IPS DF 4.7 (cell line): Measurements from ENCODE around the gene RHD.
"Not testable (repeated sequence)": the region's sequence is repeated elsewhere in the genome, so short reads cannot be mapped to it uniquely, and the experiment has no call there.

Experiments used
- DNase-seq: peaks from one replicate; pipeline ENCODE4 v3.0.0-alpha.2; 2013; ENCODE audit warnings: low spot score; ENCODE audit errors: extremely low read depth

RHD gene

DNA sequence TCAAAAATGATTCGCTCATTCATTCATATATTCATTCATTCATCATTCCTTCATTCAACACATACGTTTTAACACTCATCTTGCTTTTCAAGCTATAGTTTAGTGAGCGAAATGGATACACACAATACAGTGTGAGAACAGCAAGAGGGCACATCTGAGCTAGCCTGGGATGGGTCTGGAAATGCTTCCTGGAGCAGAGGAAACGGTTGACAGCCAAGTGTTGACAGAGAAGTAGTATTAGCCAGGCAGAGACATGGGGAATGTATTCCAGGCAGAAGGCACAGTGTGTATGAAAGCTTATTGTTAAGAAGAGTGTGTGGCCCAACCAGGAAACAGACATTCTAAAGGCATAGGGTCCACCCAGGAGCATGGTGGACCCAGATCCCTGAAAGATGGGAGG lies 32.6 kb downstream of the RHD start:
- not testable (repeated sequence) for DNase-seq

DNA sequence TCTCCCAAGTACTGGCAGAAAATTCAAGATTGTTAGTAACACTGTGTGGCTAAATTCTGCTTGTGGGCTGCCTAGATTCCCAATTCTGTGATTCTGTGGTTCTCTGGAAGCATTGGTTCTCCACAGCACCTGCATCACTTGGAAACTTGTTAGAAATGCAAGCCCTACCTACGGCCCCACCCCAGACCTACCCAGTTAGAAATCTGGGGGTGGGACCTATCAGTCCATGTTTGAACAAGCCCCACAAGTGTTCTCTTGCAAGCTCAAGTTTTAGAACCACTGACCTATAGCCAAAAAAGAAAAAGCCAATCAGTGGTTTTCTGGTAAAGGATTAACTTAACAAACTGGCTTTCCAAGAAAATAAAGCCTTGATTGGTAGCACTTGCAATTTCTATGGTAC lies 35.9 kb downstream of the RHD start:
- not testable (repeated sequence) for DNase-seq

DNA sequence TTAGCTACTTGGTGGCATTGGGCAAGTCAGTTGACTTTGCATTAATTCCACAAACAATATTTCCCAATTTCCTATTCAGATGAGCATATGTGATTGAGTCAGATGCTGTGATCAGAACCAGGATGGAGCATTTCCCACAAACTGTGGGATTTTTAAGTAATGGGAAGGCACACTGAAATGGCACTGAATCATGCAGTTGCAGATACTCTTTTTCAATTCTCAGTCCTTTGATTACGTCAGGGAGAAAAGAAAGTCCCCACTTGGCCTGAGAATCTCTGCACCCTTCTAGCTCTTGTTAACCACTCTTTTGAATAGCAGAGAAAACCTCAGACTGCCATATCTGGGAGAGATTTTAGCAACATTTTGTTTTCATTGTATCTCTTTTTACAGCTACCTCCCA lies 36.8 kb downstream of the RHD start:
- not testable (repeated sequence) for DNase-seq

DNA sequence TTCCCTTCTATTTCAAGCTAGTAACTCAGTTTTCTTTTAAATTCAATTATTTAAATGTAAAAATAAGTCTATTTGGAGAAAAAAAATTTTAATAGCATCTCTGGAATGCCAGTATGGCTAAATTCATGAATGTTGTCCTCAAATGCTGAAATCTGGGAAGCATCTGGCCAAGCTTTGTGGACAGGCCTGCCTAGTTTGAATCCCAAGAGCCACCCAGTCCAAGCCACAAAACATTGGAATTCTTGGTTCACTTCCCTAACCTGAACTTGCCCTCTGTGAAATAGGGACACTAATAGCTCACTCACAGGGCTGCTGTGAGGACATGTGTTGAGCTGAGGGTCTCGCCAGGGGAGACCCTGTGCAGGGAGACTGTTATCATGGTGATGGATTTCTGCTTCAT lies 37.2 kb downstream of the RHD start:
- DNase-seq, result not testable (repeated sequence)

DNA sequence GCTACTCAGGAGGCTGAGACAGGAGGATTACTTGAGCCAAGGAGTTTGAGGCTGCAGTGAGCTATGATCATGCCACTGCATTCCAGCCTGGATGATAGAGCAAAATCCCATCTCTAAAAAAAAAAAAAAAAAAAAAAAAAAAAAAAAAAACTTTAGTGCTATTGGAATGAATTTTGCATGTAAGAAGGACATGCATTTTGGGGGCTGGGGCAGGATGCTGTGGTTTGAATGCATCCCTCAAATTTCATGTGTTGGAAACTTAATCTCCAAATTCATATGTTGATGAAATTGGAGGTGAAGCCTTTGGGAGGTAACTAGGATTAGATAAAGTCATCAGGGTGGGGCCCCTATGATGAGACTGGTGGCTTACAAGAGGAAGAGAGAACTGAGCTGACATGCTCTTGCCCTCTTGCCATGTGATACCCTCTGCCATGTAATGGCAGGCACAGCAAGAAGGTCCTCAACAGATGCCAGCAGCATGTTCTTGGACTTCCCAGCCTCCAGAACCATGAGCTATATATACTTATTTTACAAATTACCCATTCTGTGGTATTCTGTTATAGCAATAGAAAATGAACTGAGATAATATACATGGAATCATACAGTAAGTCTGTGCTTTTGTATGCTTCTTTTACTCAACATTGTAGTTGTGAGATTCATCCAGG lies 40.6 kb downstream of the RHD start:
- DNase-seq, result not testable (repeated sequence)

DNA sequence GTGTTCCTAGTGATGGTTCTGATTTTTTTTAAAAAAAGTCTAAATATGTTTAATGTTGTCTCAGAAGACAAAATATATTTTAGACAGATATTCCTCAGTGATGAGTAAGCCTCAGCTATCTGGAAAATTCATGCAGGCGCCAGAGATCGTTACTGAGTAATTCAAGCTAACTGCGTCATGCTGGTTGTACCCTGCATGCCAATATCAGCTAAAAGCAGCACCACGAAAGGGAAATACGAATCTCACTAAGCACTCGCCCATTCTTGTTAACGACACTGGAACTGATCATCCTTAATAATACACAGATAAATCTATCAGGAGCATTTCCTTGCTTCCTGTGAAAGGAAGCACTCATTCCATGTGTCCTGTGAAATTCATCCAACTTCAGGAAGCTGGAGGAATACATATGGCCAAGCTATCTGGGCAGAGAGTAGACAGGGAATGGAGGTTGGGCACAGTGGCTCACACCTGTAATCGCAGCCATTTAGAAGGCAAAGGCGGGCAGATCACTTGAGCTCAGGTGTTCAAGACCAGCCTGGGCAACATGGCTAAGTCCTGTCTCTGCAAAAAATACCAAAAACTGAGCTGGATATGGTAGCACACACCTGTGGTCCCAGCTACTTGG lies 48.1 kb downstream of the RHD start:
- DNase-seq, result not testable (repeated sequence)

DNA sequence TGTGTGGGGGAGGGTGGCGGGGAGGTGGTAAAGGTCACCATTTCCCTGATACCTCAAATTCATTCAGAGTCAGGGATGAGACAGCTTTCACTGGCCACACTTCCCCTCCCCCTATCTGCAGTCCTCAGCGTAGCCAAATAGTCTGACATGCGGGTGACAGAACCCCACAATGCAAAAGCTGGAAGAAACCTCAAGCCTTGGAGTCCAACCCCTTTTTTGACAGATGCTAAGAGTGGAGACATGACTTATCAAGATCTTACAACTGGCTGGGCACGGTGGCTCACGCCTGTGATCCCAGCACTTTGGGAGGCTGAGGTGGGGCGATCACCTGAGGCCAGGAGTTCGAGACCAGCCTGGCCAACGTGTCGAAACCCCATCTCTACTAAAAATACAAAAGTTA lies 49.8 kb downstream of the RHD start:
- DNase-seq, result not testable (repeated sequence)

DNA sequence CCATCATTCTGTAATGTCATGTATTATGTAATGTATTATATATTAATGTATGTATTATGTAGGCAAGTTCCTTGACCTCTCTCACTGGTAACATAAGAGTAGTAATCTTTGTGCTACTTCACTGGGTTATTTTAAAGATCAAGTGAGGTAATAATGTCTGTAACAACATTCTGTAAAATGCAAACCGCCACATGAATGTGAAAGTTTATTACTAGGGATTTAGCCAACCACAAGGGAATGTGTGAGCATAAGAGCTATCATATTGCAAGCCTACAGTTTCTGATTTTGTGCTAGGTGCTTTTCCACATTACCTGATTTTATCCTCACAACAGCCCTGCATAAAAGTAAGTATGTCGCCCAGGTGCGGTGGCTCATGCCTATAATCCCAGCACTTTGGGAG lies 52.1 kb downstream of the RHD start:
- DNase-seq, result not testable (repeated sequence)

DNA sequence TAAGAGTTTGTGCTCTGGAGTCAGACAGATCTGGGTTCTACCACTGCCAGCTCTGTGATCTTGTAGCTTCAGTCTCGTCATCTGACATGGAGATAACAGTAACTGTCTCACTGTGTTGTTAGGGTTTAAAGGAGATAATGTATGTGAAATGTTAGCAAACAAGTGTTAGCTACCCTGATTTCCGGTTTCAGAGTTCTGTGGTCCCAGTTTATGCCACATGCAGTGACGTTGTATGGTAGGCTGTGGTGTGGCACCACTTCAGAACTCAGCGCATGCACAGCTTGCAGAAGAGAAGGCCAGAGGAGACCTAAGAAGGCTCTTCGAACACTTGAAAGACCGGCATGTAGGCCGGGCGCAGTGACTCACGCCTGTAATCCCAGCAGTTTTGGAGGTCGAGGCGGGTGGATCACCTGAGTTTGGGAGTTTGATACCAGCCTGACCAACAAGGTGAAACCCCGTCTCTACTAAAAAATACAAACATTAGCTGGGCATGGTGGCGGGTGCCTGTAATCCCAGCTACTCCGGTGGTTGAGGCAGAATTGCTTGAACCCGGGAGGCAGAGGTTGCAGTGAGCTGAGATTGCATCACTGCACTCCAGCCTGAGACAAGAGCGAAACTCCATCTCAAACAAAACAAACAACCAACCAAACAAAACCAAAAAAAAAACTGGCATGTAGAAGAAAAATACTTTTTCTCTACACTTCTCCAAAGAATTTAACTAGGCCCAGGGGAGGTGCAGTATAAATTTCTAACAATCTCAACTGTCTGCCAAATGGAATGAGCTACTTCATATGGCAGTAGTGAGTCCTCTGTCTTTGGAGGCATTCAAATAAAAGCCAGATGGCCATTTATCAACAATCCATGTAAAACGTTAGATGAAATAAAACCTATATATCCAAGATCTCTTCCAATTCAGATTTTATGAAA lies 55.8 kb downstream of the RHD start:
- DNase-seq, result not testable (repeated sequence)

DNA sequence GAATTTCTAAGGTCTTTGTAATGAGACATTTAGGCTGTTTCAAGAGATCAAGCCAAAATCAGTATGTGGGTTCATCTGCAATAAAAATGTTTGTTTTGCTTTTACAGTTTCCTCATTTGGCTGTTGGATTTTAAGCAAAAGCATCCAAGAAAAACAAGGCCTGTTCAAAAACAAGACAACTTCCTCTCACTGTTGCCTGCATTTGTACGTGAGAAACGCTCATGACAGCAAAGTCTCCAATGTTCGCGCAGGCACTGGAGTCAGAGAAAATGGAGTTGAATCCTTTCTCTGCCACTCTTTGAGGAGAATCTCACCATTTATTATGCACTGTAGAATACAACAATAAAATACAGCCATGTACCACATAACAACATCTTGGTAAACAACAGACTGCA lies 56.5 kb downstream of the RHD start:
- DNase-seq, result not testable (repeated sequence)

DNA sequence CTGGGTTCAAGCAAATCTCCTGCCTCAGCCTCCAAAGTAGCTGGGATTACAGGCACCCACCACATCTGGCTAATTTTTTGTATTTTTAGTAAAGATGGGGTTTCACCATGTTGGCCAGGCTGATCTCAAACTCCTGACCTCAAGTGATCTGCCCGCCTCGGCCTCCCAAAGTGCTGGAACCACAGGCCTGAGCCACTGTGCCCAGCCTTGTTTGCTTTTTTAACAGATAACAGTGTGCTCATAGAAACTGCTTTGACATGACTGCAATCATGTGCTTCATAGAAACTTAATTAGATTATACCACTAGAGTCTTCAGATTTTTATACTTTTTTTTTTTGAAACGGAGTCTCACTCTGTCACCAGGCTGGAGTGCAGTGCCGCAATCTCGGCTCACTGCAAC lies 57.0 kb downstream of the RHD start:
- not testable (repeated sequence) for DNase-seq

DNA sequence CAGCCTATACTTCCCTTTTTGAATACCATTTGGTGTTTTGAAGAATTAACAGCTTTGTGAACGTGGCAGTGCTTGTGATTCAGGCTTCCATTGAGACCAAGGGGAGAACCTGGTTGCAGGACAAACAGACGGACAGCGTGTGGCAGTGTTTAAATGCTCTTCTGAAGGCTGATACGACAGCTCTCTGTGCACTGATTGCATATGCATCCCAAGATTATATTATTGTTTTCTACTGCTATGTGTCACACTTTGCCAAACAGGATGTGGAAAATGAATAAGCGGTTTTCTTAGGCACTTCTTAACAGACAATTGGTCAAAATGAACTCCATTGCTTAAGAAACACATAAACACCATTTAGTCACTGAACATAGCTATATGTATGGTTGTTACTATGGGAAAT lies 57.6 kb downstream of the RHD start:
- DNase-seq, result not testable (repeated sequence)

DNA sequence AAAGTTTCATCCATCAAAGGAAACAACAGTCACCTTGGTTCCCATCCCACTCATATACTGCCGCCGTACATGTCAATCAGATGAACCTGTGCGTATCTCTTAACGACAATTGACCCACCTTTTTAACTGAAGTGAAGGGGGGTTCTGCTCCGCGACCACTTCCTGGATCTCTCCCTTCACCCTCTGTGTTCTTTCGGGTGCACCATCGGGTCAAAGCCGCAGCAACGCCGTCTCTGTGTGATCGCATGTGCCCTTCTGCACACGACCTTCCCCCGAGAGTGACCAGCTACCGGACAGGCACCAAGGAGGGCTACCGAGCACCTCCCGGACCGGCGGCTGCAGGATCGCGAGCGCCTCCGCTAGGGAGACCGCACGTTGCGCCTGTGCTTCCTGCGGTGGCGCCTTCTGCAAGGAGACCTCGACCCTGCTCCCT lies 64.6 kb downstream of the RHD start:
- DNase-seq, result not testable (repeated sequence)

DNA sequence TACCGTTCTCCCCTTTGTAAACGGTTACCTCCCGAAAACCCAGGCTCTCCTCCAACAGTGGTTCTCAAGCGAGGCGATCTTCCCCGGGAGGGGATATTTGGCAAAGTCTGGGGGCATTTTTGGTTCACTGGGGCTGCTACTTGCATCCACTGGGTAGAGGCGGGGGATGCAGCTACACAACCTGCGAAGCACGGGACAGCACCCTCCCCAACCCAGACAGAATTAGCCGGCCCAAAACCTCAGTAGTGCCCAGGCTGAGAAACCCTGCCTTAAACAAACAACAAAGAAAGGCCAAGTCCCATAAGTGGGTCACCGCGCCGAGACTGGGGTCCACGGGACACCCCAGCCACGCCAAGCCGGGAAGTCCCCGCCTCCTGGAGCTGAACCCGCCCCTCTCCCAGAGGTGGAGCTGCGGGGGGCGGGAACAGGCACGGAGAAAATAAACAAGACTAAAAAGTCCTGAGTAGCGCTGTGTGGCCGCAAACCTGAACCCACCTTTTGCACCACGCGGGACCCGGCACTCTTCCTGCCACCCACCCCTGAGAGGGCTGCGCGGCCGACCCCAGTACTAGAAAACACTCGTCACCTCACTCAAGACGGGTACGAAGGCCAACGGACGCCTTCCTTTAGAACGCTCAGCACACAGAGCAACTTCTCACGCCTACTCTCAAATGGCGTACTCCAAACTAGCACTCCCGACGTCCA lies 65.3 kb downstream of the RHD start:
- DNase-seq, result not testable (repeated sequence)

DNA sequence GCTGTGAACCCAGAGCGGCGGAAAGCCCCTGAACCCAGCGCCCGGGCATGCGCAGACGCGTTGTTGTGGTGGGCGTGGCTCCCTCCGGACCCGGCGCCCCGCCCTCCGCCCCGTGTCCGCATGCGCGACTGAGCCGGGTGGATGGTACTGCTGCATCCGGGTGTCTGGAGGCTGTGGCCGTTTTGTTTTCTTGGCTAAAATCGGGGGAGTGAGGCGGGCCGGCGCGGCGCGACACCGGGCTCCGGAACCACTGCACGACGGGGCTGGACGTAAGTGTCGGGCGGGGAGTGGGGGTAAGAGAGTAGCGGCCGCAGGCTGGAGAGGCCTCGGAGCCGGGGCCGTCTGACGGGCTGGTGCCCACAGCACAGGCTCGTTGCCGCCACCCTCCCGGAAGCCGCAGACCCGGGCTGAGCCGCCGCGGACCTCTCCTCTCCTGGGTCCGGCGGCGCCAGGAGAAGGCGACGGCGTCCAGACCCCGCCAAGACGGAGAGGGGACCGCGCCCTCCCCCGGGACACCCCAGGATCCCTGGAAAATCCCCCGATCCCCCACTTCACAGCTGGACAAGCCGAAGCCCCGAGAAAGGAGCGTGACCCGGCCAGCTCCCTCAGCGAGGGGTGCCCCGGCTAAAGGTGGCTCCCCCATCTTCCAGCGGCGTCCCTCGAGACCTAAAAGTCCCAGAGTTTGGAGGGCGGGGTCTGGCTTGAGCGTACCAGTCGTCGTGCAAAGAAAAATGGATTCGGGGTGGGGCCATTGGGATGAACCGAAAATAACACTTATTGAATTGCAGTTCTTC lies 66.1 kb downstream of the RHD start, which contains the start of gene TMEM50A:
TMEM50A (plus strand) TSS at position 147 of the 794 bp plus-strand sequence. CDS start 2,153 bp downstream, outside the sequence.
- DNase-seq, result no peak

DNA sequence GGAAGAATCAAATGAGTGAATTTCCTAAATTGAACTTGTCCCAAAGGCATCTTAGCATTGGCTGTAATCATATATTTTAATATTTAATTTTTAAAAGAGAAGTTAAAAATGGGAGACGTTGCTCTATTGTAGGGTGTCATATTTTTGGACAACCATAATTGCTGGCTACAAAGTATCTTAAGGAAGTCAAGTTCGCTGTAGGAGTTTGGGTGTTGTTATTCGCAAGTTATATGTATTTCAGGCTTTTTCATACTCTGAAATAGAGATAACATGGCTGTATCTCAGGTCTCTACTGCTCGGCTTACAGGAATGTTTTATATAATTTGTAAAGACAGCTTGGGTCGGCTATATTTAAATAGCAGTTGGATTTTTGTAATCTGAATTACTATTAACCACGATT lies 66.7 kb downstream of the RHD start:
- no peak for DNase-seq

DNA sequence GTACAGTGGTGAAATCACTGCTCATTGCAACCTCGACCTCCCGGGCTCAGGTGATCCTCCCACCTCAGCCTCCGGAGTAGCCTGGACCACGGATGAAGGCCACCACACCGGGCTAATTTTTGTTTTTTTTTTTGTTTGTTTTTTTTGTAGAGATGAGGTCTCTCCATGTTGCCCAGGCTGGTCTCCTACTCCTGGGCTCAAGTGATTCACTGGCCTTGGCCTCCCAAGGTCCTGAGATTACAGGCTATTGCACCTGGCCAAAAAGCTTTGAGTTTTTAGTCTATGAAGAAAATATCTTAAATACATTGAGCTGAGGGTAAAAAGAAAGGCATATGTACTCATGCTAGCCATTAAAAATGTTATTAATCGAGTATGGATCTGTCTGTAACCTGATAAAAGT lies 69.4 kb downstream of the RHD start:
- DNase-seq, result no peak

DNA sequence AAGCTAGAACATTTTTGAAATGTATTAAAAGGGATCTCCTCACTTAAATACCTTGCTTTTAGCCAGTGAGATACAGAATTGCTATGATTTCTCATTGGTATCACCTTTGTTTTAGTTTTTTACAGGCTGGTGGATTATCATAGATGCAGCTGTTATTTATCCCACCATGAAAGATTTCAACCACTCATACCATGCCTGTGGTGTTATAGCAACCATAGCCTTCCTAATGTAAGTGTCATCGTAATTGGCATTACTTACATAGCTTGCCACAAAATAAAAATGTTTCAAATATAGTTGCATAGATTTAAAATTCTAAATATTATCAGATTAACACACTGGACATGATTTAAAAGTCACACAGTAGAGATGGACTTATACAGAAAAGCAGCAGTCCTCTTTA lies 70.5 kb downstream of the RHD start:
- DNase-seq, result no peak

DNA sequence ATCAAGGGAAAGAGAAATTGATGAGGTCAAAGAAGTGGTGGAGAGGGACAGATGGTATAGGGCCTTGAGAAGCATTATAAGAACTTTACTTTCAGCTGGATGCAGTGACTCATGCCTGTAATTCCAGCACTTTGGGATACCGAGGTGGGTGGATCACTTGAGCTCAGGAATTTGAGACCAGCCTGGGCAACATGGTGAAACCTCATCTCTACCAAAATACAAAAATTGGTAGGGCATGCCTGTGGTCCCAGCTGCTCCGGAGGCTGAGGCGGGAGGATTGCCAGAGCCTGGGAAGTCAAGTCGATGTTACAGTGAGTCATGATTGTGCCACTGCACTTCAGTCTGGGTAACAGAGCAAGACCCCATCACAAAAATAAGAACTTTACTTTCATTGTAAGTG lies 71.6 kb downstream of the RHD start:
- DNase-seq, result no peak

DNA sequence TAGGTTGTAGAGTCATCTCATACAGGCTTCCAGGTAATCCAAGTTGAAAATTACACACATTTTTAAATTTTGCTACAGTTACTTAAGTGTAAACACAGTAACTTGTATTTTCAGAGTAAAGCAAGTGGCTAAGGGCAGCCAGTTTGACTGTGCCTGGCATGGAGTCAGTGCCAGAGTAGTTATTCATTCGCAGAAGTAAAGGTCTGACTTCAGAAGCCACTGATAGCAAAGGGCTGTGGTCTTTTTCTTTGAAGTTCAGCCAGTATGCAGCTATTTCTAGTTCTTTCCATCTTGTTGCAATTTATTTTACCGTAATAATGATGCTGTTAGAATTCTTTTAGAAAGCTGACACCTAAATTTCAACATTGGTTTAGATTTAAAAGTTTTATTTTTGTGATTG lies 75.2 kb downstream of the RHD start:
- DNase-seq, result no peak

DNA sequence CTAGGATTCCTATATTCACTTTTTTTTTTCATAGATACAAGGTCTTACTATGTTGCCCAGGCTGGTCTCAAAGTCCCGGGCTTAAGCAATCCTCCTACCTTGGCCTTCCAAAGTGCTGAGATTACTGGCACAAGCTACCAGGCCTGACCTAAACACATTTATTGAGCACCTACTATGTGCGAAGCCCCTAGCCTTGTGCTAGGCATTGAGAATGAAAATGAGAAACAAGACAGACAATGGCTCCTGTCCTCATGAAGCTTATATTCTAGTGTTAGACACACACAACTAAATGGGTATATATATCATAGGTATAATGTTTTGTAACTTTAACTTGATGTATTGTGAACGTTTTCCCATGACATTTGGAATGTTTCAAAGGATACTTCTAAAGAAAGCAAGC lies 77.3 kb downstream of the RHD start:
- no peak for DNase-seq
